Ascending aorta (tissue), 2 donors: ENCODE data around the gene RFC4. TPM values are rescaled to one million over a fixed set of nuclear protein-coding genes. Genes with fewer than 3 reads are reported as not detected.

ENCODE experiments used
- DNase-seq, 2 donors: peaks; one replicate each; pipeline ENCODE4 v3.0.0-alpha.2; 2019; ENCODE audit warnings: low spot score in 2 of 2
- H3K27ac ChIP-seq, 2 donors: fragments of 200-600 bp; sonication (generic); one replicate each; pipeline ENCODE4 v1.5.1; 2016 to 2017; ENCODE audit warnings: mild to moderate bottlenecking in 1 of 2
- H3K27me3 ChIP-seq: fragments of 200-600 bp; sonication (generic); one replicate; pipeline ENCODE4 v1.5.1; 2017
- H3K36me3 ChIP-seq, 2 donors: fragments of 200-600 bp; sonication (generic); one replicate each; pipeline ENCODE4 v1.5.1; 2016
- H3K4me1 ChIP-seq, 2 donors: fragments of 200-600 bp; sonication (generic); one replicate each; pipeline ENCODE4 v1.5.1; 2016 to 2017; ENCODE audit warnings: mild to moderate bottlenecking in 1 of 2
- H3K4me3 ChIP-seq, 2 donors: fragments of 200-600 bp; sonication (generic); one replicate each; pipeline ENCODE4 v1.5.1; 2016 to 2017; ENCODE audit warnings: mild to moderate bottlenecking in 1 of 2
- H3K9me3 ChIP-seq, 2 donors: fragments of 200-600 bp; sonication (generic); one replicate each; pipeline ENCODE4 v1.5.1; 2016
- intact Hi-C: fragments of 100-400 bp; cut with DNase I; formaldehyde crosslinking; loops from one replicate; pipeline ENCODE4 v1.15.1; 2023
- total RNA-seq: library from RNA; depleted of rRNA; stranded (reverse); fragments of >200 nt; gene quantifications from one replicate; pipeline ENCODE4 v1.1.0, GENCODE V29; 2016
- TF ChIP-seq, protein P1 (sequence below), 3 experiments: fragments of 200-600 bp in 2 of 3; fragments of 450-650 bp in 1 of 3; sonication (generic) in 2 of 3; IDR thresholded peaks; one replicate each; pipeline ENCODE4 v1.5.1; 2016 to 2019; ENCODE audit warnings: antibody characterized with exemption in 3 of 3, mild to moderate bottlenecking in 1 of 3, moderate library complexity in 1 of 3

Gene RFC4
- total RNA-seq, 1 donor from 2014 or later = 23.8 TPM

GRCh38 chr3:186759231-186759930 is 46.9 kb downstream of the RFC4 start:
- no peak for DNase-seq
- intact Hi-C loops = no loop called here

DNA sequence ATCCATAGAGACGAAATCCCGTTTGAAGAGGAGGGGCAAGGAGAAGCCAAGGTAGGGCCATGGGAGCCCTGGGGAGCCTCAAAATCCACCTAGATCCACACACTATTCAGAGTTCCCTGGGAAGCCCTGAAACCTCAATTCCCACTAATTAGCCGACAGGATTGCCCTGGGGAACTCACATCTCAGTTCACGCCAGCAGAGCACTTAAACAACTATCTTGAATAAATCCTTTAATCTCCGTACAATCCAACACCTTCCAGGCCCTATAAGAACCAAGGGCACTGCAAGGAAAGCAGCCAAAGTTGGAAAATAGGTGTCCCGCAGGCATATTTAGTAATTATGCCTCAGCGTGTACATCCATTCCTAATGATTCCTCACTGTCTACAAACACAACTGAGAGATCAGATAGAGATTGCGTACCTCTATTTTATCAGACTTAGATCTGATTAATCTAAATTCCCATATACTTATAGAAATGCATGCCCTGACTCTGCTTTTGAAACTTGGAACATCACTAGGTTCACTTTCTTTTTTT is 48.5 kb downstream of the RFC4 start:
- Histone ChIP-seq H3K9me3 (no peaks in the 10 kb centered on the region), H3K4me1 (no peaks in the 10 kb centered on the region), H3K27ac (no peak overlapping the region), H3K27me3 (no peaks in the 10 kb centered on the region), H3K36me3 (no peaks in the 10 kb centered on the region), H3K4me3 (no peak overlapping the region)
- intact Hi-C loops = no loop called here
- no peak for DNase-seq
- TF ChIP-seq, protein P1, sequence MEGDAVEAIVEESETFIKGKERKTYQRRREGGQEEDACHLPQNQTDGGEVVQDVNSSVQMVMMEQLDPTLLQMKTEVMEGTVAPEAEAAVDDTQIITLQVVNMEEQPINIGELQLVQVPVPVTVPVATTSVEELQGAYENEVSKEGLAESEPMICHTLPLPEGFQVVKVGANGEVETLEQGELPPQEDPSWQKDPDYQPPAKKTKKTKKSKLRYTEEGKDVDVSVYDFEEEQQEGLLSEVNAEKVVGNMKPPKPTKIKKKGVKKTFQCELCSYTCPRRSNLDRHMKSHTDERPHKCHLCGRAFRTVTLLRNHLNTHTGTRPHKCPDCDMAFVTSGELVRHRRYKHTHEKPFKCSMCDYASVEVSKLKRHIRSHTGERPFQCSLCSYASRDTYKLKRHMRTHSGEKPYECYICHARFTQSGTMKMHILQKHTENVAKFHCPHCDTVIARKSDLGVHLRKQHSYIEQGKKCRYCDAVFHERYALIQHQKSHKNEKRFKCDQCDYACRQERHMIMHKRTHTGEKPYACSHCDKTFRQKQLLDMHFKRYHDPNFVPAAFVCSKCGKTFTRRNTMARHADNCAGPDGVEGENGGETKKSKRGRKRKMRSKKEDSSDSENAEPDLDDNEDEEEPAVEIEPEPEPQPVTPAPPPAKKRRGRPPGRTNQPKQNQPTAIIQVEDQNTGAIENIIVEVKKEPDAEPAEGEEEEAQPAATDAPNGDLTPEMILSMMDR (IDR thresholded peaks at IDR 0.05) = no peak

More at GRCh38 chr3:186759231-186759930, 46.9 kb downstream of the RFC4 start:
- Histone ChIP-seq H3K4me1 (no peaks in the 10 kb centered on the region), H3K4me3 (no peak overlapping the region), H3K36me3 (no peaks in the 10 kb centered on the region), H3K27ac (no peak overlapping the region), H3K27me3 (no peaks in the 10 kb centered on the region), H3K9me3 (no peaks in the 10 kb centered on the region)
- TF ChIP-seq, protein P1 (IDR thresholded peaks at IDR 0.05) = no peak

GRCh38 chr3:186757214-186757613 is 49.1 kb downstream of the RFC4 start:
- Histone ChIP-seq H3K4me1 (no peaks in the 10 kb centered on the region), H3K9me3 (no peaks in the 10 kb centered on the region), H3K4me3 (no peak overlapping the region), H3K27ac (no peak overlapping the region), H3K36me3 (no peaks in the 10 kb centered on the region), H3K27me3 (no peaks in the 10 kb centered on the region)
- TF ChIP-seq, protein P1 (IDR thresholded peaks at IDR 0.05) = no peak
- no peak for DNase-seq
- intact Hi-C loops = no loop called here

GRCh38 chr3:186754871-186755270 is 51.4 kb downstream of the RFC4 start:
- intact Hi-C loops = no loop called here
- DNase-seq = no peak
- TF ChIP-seq, protein P1 (IDR thresholded peaks at IDR 0.05) = no peak
- Histone ChIP-seq H3K9me3 (no peaks in the 10 kb centered on the region), H3K27ac (no peak overlapping the region), H3K27me3 (no peaks in the 10 kb centered on the region), H3K36me3 (no peaks in the 10 kb centered on the region), H3K4me3 (no peak overlapping the region), H3K4me1 (peaks cover 0 to 5% of the 10 kb centered on the region in 2 donors)

DNA sequence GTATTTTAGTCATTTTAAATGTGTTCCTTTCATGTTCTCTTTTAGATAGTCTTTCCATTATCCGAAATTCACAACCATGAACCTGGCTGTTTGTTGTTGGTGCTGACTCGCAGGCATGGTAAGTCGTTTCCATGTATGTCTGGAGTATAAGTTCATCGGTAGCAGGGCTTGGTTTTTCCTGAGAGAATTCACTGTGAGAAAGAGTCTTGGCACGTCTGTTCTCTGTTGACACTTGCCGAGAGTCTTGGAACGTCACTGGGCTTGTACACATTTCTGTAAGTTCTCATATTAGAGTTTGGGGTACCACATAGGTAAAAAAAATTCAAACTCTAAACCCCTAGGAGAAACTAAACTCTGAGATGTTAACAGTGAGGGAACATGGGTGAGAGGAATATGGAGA is 52.3 kb downstream of the RFC4 start:
- Histone ChIP-seq H3K9me3 (no peaks in the 10 kb centered on the region), H3K27ac (no peak overlapping the region), H3K4me3 (no peak overlapping the region), H3K27me3 (no peaks in the 10 kb centered on the region), H3K4me1 (peaks cover 0 to 5% of the 10 kb centered on the region in 2 donors), H3K36me3 (no peaks in the 10 kb centered on the region)
- intact Hi-C loops = no loop called here
- TF ChIP-seq, protein P1 (IDR thresholded peaks at IDR 0.05) = no peak
- DNase-seq = no peak
